ENCODE data around the gene NSG1.

The NSG1 gene

GRCh38 chr4:4413373-4413725 lies 26.4 kb downstream of the NSG1 start:
- peaks cover 13% of the 10 kb centered on the region for H3K4me1 Mint-ChIP-seq
- H3K4me3 Mint-ChIP-seq: no peak overlapping the region
- no peak for TF ChIP-seq CTCF (IDR thresholded peaks at IDR 0.05; ENCODE audit: unreplicated experiment in 3 of 3)
- peak overlapping the region in 1 of 3 experiments; percentile 21 for H3K27ac Mint-ChIP-seq
- H3K9me3 Mint-ChIP-seq: no peaks in the 10 kb centered on the region
- H3K27me3 Mint-ChIP-seq (ENCODE audit: low read depth): peaks cover 13% of the 10 kb centered on the region
- peaks cover 17% of the 10 kb centered on the region for H3K36me3 Mint-ChIP-seq (ENCODE audit: low read depth)

GRCh38 chr4:4413806-4414205 lies 26.9 kb downstream of the NSG1 start:
- peaks cover 22% of the 10 kb centered on the region for H3K36me3 Mint-ChIP-seq (ENCODE audit: low read depth)
- H3K9me3 Mint-ChIP-seq: no peaks in the 10 kb centered on the region
- no peak overlapping the region for H3K4me3 Mint-ChIP-seq
- H3K27me3 Mint-ChIP-seq (ENCODE audit: low read depth): peaks cover 13% of the 10 kb centered on the region
- TF ChIP-seq CTCF (IDR thresholded peaks at IDR 0.05; ENCODE audit: unreplicated experiment in 3 of 3): no peak
- no peak overlapping the region for H3K27ac Mint-ChIP-seq
- H3K4me1 Mint-ChIP-seq: peaks cover 13% of the 10 kb centered on the region

- H3K9me3 Mint-ChIP-seq: no peaks in the 10 kb centered on the region
- peaks cover 34% of the 10 kb centered on the region for H3K36me3 Mint-ChIP-seq (ENCODE audit: low read depth)
- H3K4me1 Mint-ChIP-seq: peaks cover 13% of the 10 kb centered on the region
- no peak overlapping the region for H3K27ac Mint-ChIP-seq
- no peak for TF ChIP-seq CTCF (IDR thresholded peaks at IDR 0.05; ENCODE audit: unreplicated experiment in 3 of 3)
- H3K4me3 Mint-ChIP-seq: no peak overlapping the region
- peaks cover 9% of the 10 kb centered on the region for H3K27me3 Mint-ChIP-seq (ENCODE audit: low read depth)
These were observed 28.4 kb downstream of the NSG1 start for GRCh38 chr4:4415107-4415805.

GRCh38 chr4:4415806-4416805 lies 29.2 kb downstream of the NSG1 start:
- H3K36me3 Mint-ChIP-seq (ENCODE audit: low read depth): peaks cover 39% of the 10 kb centered on the region
- H3K27ac Mint-ChIP-seq: no peak overlapping the region
- H3K4me3 Mint-ChIP-seq: no peak overlapping the region
- H3K27me3 Mint-ChIP-seq (ENCODE audit: low read depth): peaks cover 9% of the 10 kb centered on the region
- no peaks in the 10 kb centered on the region for H3K9me3 Mint-ChIP-seq
- TF ChIP-seq CTCF (IDR thresholded peaks at IDR 0.05; ENCODE audit: unreplicated experiment in 3 of 3): no peak
- peaks cover 13% of the 10 kb centered on the region for H3K4me1 Mint-ChIP-seq

- peaks cover 13% of the 10 kb centered on the region for H3K4me1 Mint-ChIP-seq
- peaks cover 48% of the 10 kb centered on the region for H3K36me3 Mint-ChIP-seq (ENCODE audit: low read depth)
- no peak overlapping the region for H3K4me3 Mint-ChIP-seq
These were observed 30.1 kb downstream of the NSG1 start for GRCh38 chr4:4416981-4417380.

More at GRCh38 chr4:4416981-4417380, 30.1 kb downstream of the NSG1 start:
- H3K27ac Mint-ChIP-seq: no peak overlapping the region
- peaks cover 9% of the 10 kb centered on the region for H3K27me3 Mint-ChIP-seq (ENCODE audit: low read depth)
- no peaks in the 10 kb centered on the region for H3K9me3 Mint-ChIP-seq
- TF ChIP-seq CTCF (IDR thresholded peaks at IDR 0.05; ENCODE audit: unreplicated experiment in 3 of 3): no peak

All from nephron (organoid).